Measurements from ENCODE around the gene ZMYM5. TPM values are rescaled to one million over a fixed set of nuclear protein-coding genes. Genes with fewer than 3 reads are reported as not detected.
"Not testable (repeated sequence)": the region's sequence is repeated elsewhere in the genome, so short reads cannot be mapped to it uniquely, and the experiment has no call there.

Gene ZMYM5
- total RNA-seq, 1 donor from 2014 or later, result 13.3 TPM

DNA sequence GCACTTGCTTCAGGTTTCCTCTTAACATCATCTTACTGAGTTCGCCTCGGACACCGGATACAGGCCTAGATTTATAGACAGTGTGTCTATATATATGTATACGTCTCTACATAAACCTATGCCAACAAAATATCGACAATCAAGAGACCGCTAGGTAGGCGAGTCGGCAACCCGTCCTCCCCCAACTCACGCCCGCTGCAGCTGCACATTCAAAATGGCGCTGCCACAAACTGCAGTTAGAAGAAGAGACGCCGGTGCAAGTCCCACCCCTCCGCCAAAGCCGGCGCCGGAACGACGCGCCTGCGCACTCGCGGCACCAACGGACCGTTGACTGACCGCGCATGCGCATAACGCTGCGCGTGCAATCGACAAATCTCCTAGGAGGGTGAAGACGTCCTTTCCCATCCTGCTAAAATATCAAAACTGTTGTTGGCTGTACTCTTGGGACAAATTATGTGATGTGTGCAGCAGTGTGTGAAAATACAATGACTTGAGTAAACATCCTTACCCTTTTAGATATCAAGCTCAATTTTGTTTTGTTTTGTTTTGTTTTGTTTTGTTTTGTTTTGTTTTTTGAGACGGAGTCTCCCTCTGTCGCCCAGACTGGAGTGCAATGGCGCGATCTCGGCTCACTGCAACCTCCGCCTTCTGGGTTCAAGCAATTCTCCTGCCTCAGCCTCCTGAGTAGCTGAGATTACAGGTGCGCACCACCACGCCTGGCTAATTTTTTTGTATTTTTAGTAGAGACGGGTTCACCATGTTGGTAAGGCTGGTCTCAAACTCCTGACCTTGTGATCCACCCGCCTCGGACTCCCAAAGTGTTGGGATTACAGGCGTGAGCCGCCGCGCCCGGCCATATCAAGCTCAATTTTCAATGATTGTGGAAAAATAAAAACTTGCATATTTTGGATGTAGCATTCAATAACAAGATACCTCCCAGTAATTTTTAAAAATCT is 80.4 kb downstream of the ZMYM5 start, which contains the start of gene PSPC1:
Gene PSPC1, minus strand, starts transcription at position 219 of the 956 bp plus-strand sequence. Its CDS starts 188 bp downstream, at position 31.
- DNase-seq (ENCODE audit: low spot score), result peak; percentile 96
- peak within 1 kb of the TSS; percentile 99 for H3K27ac Mint-ChIP-seq (ENCODE audit: unreplicated experiment)
- not testable (repeated sequence) for H3K4me1 Mint-ChIP-seq (ENCODE audit: low read depth); H3K36me3 Mint-ChIP-seq (ENCODE audit: low read depth); H3K9me3 Mint-ChIP-seq (ENCODE audit: low read depth); H3K27me3 Mint-ChIP-seq (ENCODE audit: low read depth)
- peak; percentile 36 for TF ChIP-seq CTCF (IDR thresholded peaks at IDR 0.05)
- peak within 1 kb of the TSS; percentile 97 for H3K4me3 Mint-ChIP-seq (ENCODE audit: unreplicated experiment)

GRCh38 chr13:19782049-19782726 is 81.3 kb downstream of the ZMYM5 start:
- peak; percentile 92 for DNase-seq (ENCODE audit: low spot score)
- Mint-ChIP-seq H3K36me3 (ENCODE audit: low read depth) (peaks cover 2% of the 10 kb centered on the region), H3K4me3 (ENCODE audit: unreplicated experiment) (peak overlapping the region; percentile 97), H3K27ac (ENCODE audit: unreplicated experiment) (peak overlapping the region; percentile 99), H3K9me3 (ENCODE audit: low read depth) (no peaks in the 10 kb centered on the region), H3K4me1 (ENCODE audit: low read depth) (peaks cover 9% of the 10 kb centered on the region), H3K27me3 (ENCODE audit: low read depth) (no peaks in the 10 kb centered on the region)
- TF ChIP-seq CTCF (IDR thresholded peaks at IDR 0.05), result no peak

- Mint-ChIP-seq H3K9me3 (ENCODE audit: low read depth) (no peaks in the 10 kb centered on the region), H3K4me3 (ENCODE audit: unreplicated experiment) (peak overlapping the region; percentile 97), H3K27me3 (ENCODE audit: low read depth) (no peaks in the 10 kb centered on the region), H3K4me1 (ENCODE audit: low read depth) (peaks cover 9% of the 10 kb centered on the region), H3K27ac (ENCODE audit: unreplicated experiment) (peak overlapping the region; percentile 51), H3K36me3 (ENCODE audit: low read depth) (peaks cover 2% of the 10 kb centered on the region)
- no peak for TF ChIP-seq CTCF (IDR thresholded peaks at IDR 0.05)
- no peak for DNase-seq (ENCODE audit: low spot score)
Observed at GRCh38 chr13:19781526-19781925, 81.9 kb downstream of the ZMYM5 start.

- not testable (repeated sequence) for H3K27me3 Mint-ChIP-seq (ENCODE audit: low read depth); H3K4me1 Mint-ChIP-seq (ENCODE audit: low read depth); H3K27ac Mint-ChIP-seq (ENCODE audit: unreplicated experiment); DNase-seq (ENCODE audit: low spot score); H3K36me3 Mint-ChIP-seq (ENCODE audit: low read depth); H3K9me3 Mint-ChIP-seq (ENCODE audit: low read depth)
- H3K4me3 Mint-ChIP-seq (ENCODE audit: unreplicated experiment), result peak overlapping the region; percentile 97
Observed at GRCh38 chr13:19780753-19781418, 82.6 kb downstream of the ZMYM5 start.

Other genes with a start within 250 kb of the ZMYM5 start
- gene MPHOSPH8, start 230.0 kb downstream of the ZMYM5 start, total RNA-seq, result 24.1 to 29.4 TPM (median 24.7 TPM) in 3 replicates
- 32.6 to 45.7 TPM (median 35.1 TPM) in 3 replicates for gene PSPC1, start 80.7 kb downstream of the ZMYM5 start, total RNA-seq
- gene ZMYM2, start 95.1 kb upstream of the ZMYM5 start, total RNA-seq, result 87.5 to 89.8 TPM (median 87.6 TPM) in 3 replicates

Data from chondrocyte (in vitro differentiated cells).